ENCODE data around the gene SYNGR4. TPM values are rescaled to one million over a fixed set of nuclear protein-coding genes. Genes with fewer than 3 reads are reported as not detected.

The SYNGR4 gene
- total RNA-seq, 1 experiment from 2014 or later: 0.32 TPM

DNA sequence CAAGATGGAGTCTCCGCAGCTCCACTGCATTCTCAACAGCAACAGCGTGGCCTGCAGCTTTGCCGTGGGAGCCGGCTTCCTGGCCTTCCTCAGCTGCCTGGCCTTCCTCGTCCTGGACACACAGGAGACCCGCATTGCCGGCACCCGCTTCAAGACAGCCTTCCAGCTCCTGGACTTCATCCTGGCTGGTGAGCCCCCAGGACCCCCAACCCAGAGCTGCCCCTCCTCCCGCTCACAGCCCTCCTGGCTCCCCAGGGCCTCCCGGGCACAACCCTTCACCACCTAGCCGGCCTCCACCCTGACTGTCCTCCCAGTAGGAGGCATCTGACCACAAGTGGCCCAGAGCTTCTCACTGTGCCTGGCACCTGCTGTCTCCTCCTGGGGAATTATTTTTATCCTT, 9.4 kb downstream of the SYNGR4 start:
- H3K36me3 Mint-ChIP-seq (ENCODE audit: insufficient read depth, unreplicated experiment): peaks cover 5% of the 10 kb centered on the region
- ChIA-PET CTCF (interaction anchor here (0.9 kb wide), 1 partner anchor 18 kb away, joined by 8 read pairs; the partner anchor contains the start of gene KDELR1), POLR2A (no interaction called here)
- intact Hi-C loops (cut with micrococcal nuclease; ENCODE audit: unreplicated experiment): no loop called here
- H3K4me1 Mint-ChIP-seq (ENCODE audit: low read depth, unreplicated experiment): peaks cover 7% of the 10 kb centered on the region
- no peaks in the 10 kb centered on the region for H3K9me3 Mint-ChIP-seq (ENCODE audit: unreplicated experiment)
- Histone ChIP-seq H3K4me1 (no peaks in the 10 kb centered on the region), H3K36me3 (ENCODE audit: control insufficient read depth, insufficient read depth, low read length) (no peaks in the 10 kb centered on the region), H3K27me3 (replicated peaks; ENCODE audit: control insufficient read depth, insufficient read depth, low read length) (no peaks in the 10 kb centered on the region), H3K9me3 (no peaks in the 10 kb centered on the region), H3K4me3 (ENCODE audit: low read depth, low read length) (no peak overlapping the region)
- H3K4me3 Mint-ChIP-seq (ENCODE audit: unreplicated experiment): no peak overlapping the region
- TF ChIP-seq, protein P1, sequence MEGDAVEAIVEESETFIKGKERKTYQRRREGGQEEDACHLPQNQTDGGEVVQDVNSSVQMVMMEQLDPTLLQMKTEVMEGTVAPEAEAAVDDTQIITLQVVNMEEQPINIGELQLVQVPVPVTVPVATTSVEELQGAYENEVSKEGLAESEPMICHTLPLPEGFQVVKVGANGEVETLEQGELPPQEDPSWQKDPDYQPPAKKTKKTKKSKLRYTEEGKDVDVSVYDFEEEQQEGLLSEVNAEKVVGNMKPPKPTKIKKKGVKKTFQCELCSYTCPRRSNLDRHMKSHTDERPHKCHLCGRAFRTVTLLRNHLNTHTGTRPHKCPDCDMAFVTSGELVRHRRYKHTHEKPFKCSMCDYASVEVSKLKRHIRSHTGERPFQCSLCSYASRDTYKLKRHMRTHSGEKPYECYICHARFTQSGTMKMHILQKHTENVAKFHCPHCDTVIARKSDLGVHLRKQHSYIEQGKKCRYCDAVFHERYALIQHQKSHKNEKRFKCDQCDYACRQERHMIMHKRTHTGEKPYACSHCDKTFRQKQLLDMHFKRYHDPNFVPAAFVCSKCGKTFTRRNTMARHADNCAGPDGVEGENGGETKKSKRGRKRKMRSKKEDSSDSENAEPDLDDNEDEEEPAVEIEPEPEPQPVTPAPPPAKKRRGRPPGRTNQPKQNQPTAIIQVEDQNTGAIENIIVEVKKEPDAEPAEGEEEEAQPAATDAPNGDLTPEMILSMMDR (IDR thresholded peaks at IDR 0.05; ENCODE audit: insufficient read depth in 1 of 2, low read depth in 1 of 2, low read length in 1 of 2, severe bottlenecking in 1 of 2, unreplicated experiment in 1 of 2): no peak
- no TSS peak for BruUV-seq (replicated peaks)
- H3K27me3 Mint-ChIP-seq (ENCODE audit: insufficient read depth, unreplicated experiment): no peaks in the 10 kb centered on the region
- H3K27ac Mint-ChIP-seq (ENCODE audit: unreplicated experiment): peak overlapping the region; percentile 35
- no peak for DNase-seq

GRCh38 chr19:48378194-48378570, 14.0 kb downstream of the SYNGR4 start:
- H3K4me3 Mint-ChIP-seq (ENCODE audit: unreplicated experiment): no peak overlapping the region
- POLR2A ChIA-PET: no interaction called here

GRCh38 chr19:48379058-48379457, 14.9 kb downstream of the SYNGR4 start:
- Mint-ChIP-seq H3K27me3 (ENCODE audit: insufficient read depth, unreplicated experiment) (no peaks in the 10 kb centered on the region), H3K4me1 (ENCODE audit: low read depth, unreplicated experiment) (no peaks in the 10 kb centered on the region), H3K36me3 (ENCODE audit: insufficient read depth, unreplicated experiment) (peaks cover 48% of the 10 kb centered on the region), H3K27ac (ENCODE audit: unreplicated experiment) (no peak overlapping the region), H3K9me3 (ENCODE audit: unreplicated experiment) (no peaks in the 10 kb centered on the region), H3K4me3 (ENCODE audit: unreplicated experiment) (no peak overlapping the region)
- BruUV-seq (replicated peaks): no TSS peak
- CTCF ChIA-PET: interaction anchor here (0.6 to 0.7 kb wide), 2 partner anchors 86 to 1320 kb away, joined by 3 to 5 read pairs; no protein-coding TSS in a partner anchor
- intact Hi-C loops (cut with micrococcal nuclease; ENCODE audit: unreplicated experiment): no loop called here
- H3K4me1 ChIP-seq: no peaks in the 10 kb centered on the region
- DNase-seq: no peak
- H3K9me3 ChIP-seq: no peaks in the 10 kb centered on the region
- H3K27me3 ChIP-seq (replicated peaks; ENCODE audit: control insufficient read depth, insufficient read depth, low read length): no peaks in the 10 kb centered on the region
- TF ChIP-seq, protein P1 (IDR thresholded peaks at IDR 0.05; ENCODE audit: insufficient read depth in 1 of 2, low read depth in 1 of 2, low read length in 1 of 2, severe bottlenecking in 1 of 2, unreplicated experiment in 1 of 2): no peak
- POLR2A ChIA-PET: no interaction called here
- no peaks in the 10 kb centered on the region for H3K36me3 ChIP-seq (ENCODE audit: control insufficient read depth, insufficient read depth, low read length)
- H3K4me3 ChIP-seq (ENCODE audit: low read depth, low read length): no peak overlapping the region

More at GRCh38 chr19:48378194-48378570, 14.0 kb downstream of the SYNGR4 start:
- Mint-ChIP-seq H3K27me3 (ENCODE audit: insufficient read depth, unreplicated experiment) (no peaks in the 10 kb centered on the region), H3K36me3 (ENCODE audit: insufficient read depth, unreplicated experiment) (peaks cover 39% of the 10 kb centered on the region), H3K4me1 (ENCODE audit: low read depth, unreplicated experiment) (no peaks in the 10 kb centered on the region), H3K27ac (ENCODE audit: unreplicated experiment) (no peak overlapping the region), H3K9me3 (ENCODE audit: unreplicated experiment) (no peaks in the 10 kb centered on the region)
- Histone ChIP-seq H3K4me1 (no peaks in the 10 kb centered on the region), H3K36me3 (ENCODE audit: control insufficient read depth, insufficient read depth, low read length) (no peaks in the 10 kb centered on the region), H3K27me3 (replicated peaks; ENCODE audit: control insufficient read depth, insufficient read depth, low read length) (no peaks in the 10 kb centered on the region), H3K9me3 (no peaks in the 10 kb centered on the region), H3K4me3 (ENCODE audit: low read depth, low read length) (no peak overlapping the region)
- BruUV-seq (replicated peaks): no TSS peak
- intact Hi-C loops (cut with micrococcal nuclease; ENCODE audit: unreplicated experiment): no loop called here
- CTCF ChIA-PET: interaction anchor here (0.7 kb wide), 1 partner anchor 14 kb away, joined by 3 read pairs; no protein-coding TSS in a partner anchor
- TF ChIP-seq, protein P1 (IDR thresholded peaks at IDR 0.05; ENCODE audit: insufficient read depth in 1 of 2, low read depth in 1 of 2, low read length in 1 of 2, severe bottlenecking in 1 of 2, unreplicated experiment in 1 of 2): no peak
- DNase-seq: no peak
